NCI-H345 treated with DMSO at 0.1 percent for 48 hours (cell line): ENCODE measurements around the gene TIMM22.
"Not testable (repeated sequence)": the region's sequence is repeated elsewhere in the genome, so short reads cannot be mapped to it uniquely, and the experiment has no call there.

Experiments
- DNase-seq: peaks from one replicate; lab custom pipeline; 2025; ENCODE audit not compliant: unreplicated experiment; lab: John Stamatoyannopoulos, UW

TIMM22 gene

GRCh38 chr17:1038459-1039122, 41.7 kb downstream of the TIMM22 start:
- no peak for DNase-seq

GRCh38 chr17:1039123-1039507, 42.2 kb downstream of the TIMM22 start:
- no peak for DNase-seq

- no peak for DNase-seq
Measured at GRCh38 chr17:1039511-1040215, 42.7 kb downstream of the TIMM22 start.

GRCh38 chr17:1040216-1040600, 43.3 kb downstream of the TIMM22 start:
- DNase-seq: no peak

- no peak for DNase-seq
Measured at GRCh38 chr17:1041746-1042145, 44.8 kb downstream of the TIMM22 start.

- no peak for DNase-seq
Measured at GRCh38 chr17:1042486-1042885, 45.6 kb downstream of the TIMM22 start.

GRCh38 chr17:1043601-1044251, 46.8 kb downstream of the TIMM22 start:
- DNase-seq: no peak

GRCh38 chr17:1044387-1045009, 47.6 kb downstream of the TIMM22 start:
- not testable (repeated sequence) for DNase-seq

- no peak for DNase-seq
Measured at GRCh38 chr17:1045456-1045855, 48.5 kb downstream of the TIMM22 start.

GRCh38 chr17:1047177-1047878, 50.4 kb downstream of the TIMM22 start:
- DNase-seq: no peak

GRCh38 chr17:1047879-1048470, 51.0 kb downstream of the TIMM22 start:
- no peak for DNase-seq

- DNase-seq: not testable (repeated sequence)
Measured at GRCh38 chr17:1048516-1049115, 51.7 kb downstream of the TIMM22 start.

- no peak for DNase-seq
Measured at GRCh38 chr17:1049446-1050225, 52.7 kb downstream of the TIMM22 start.

- no peak for DNase-seq
Measured at GRCh38 chr17:1050246-1050995, 53.5 kb downstream of the TIMM22 start.

GRCh38 chr17:1050996-1051925, 54.3 kb downstream of the TIMM22 start:
- no peak for DNase-seq
